ENCODE measurements around the gene SLC6A3.
"Not testable (repeated sequence)": the region's sequence is repeated elsewhere in the genome, so short reads cannot be mapped to it uniquely, and the experiment has no call there.

The SLC6A3 gene

GRCh38 chr5:1387059-1387755, 58.0 kb downstream of the SLC6A3 start:
- DNase-seq (ENCODE audit: low read depth) = no peak

GRCh38 chr5:1386274-1386717, 58.9 kb downstream of the SLC6A3 start:
- peak; percentile 41 for DNase-seq (ENCODE audit: low read depth)

- DNase-seq (ENCODE audit: low read depth) = peak; percentile 70
Measured at GRCh38 chr5:1385395-1386273, 59.6 kb downstream of the SLC6A3 start.

GRCh38 chr5:1384521-1384920, 60.7 kb downstream of the SLC6A3 start:
- DNase-seq (ENCODE audit: low read depth) = no peak

GRCh38 chr5:1383886-1384401, 61.3 kb downstream of the SLC6A3 start:
- no peak for DNase-seq (ENCODE audit: low read depth)

- no peak for DNase-seq (ENCODE audit: low read depth)
Measured at GRCh38 chr5:1383344-1383743, 61.9 kb downstream of the SLC6A3 start.

- DNase-seq (ENCODE audit: low read depth) = no peak
Measured at GRCh38 chr5:1382248-1382700, 63.0 kb downstream of the SLC6A3 start.

- DNase-seq (ENCODE audit: low read depth) = no peak
Measured at GRCh38 chr5:1381370-1382247, 63.6 kb downstream of the SLC6A3 start.

GRCh38 chr5:1380910-1381309, 64.3 kb downstream of the SLC6A3 start:
- DNase-seq (ENCODE audit: low read depth) = no peak

- DNase-seq (ENCODE audit: low read depth) = peak; percentile 14
Measured at GRCh38 chr5:1380011-1380817, 65.0 kb downstream of the SLC6A3 start.

- DNase-seq (ENCODE audit: low read depth) = no peak
Measured at GRCh38 chr5:1378866-1379659, 66.2 kb downstream of the SLC6A3 start.

GRCh38 chr5:1378096-1378495, 67.1 kb downstream of the SLC6A3 start:
- no peak for DNase-seq (ENCODE audit: low read depth)

- DNase-seq (ENCODE audit: low read depth) = no peak
Measured at GRCh38 chr5:1376981-1377380, 68.3 kb downstream of the SLC6A3 start.

- no peak for DNase-seq (ENCODE audit: low read depth)
Measured at GRCh38 chr5:1375871-1376810, 69.1 kb downstream of the SLC6A3 start.

- DNase-seq (ENCODE audit: low read depth) = no peak
Measured at GRCh38 chr5:1374679-1375055, 70.6 kb downstream of the SLC6A3 start.

- no peak for DNase-seq (ENCODE audit: low read depth)
Measured at GRCh38 chr5:1374030-1374678, 71.1 kb downstream of the SLC6A3 start.

- not testable (repeated sequence) for DNase-seq (ENCODE audit: low read depth)
Measured at GRCh38 chr5:1371972-1372342, 73.3 kb downstream of the SLC6A3 start.

GRCh38 chr5:1371218-1371971, 73.8 kb downstream of the SLC6A3 start:
- no peak for DNase-seq (ENCODE audit: low read depth)

Measured in stimulated activated CD8-positive, alpha-beta memory T cell treated with anti-CD3 and anti-CD28 coated beads, Interleukin-15, amount 100 ng/mL, for 1 hour (primary cell).